ENCODE measurements around the gene RSF1.

RSF1 gene

GRCh38 chr11:77783025-77783424 lies 37.5 kb downstream of the RSF1 start:
- peaks cover 2% of the 10 kb centered on the region for H3K36me3 ChIP-seq (replicated peaks; ENCODE audit: low read depth, low read length)
- peak overlapping the region; percentile 9; the same call in 1 of the 2 replicates for H3K4me2 ChIP-seq (ENCODE audit: low read length)
- H3K4me3 ChIP-seq (ENCODE audit: low read length), result no peak overlapping the region
- H3K27me3 ChIP-seq (ENCODE audit: low read depth, low read length), result no peaks in the 10 kb centered on the region
- H3K4me1 ChIP-seq (ENCODE audit: low read length), result peaks cover 24% of the 10 kb centered on the region
- TF ChIP-seq, protein P1, sequence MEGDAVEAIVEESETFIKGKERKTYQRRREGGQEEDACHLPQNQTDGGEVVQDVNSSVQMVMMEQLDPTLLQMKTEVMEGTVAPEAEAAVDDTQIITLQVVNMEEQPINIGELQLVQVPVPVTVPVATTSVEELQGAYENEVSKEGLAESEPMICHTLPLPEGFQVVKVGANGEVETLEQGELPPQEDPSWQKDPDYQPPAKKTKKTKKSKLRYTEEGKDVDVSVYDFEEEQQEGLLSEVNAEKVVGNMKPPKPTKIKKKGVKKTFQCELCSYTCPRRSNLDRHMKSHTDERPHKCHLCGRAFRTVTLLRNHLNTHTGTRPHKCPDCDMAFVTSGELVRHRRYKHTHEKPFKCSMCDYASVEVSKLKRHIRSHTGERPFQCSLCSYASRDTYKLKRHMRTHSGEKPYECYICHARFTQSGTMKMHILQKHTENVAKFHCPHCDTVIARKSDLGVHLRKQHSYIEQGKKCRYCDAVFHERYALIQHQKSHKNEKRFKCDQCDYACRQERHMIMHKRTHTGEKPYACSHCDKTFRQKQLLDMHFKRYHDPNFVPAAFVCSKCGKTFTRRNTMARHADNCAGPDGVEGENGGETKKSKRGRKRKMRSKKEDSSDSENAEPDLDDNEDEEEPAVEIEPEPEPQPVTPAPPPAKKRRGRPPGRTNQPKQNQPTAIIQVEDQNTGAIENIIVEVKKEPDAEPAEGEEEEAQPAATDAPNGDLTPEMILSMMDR (IDR thresholded peaks at IDR 0.05; ENCODE audit: low read depth, low read length), result no peak
- no peak for TF ChIP-seq EZH2phosphoT487 (IDR thresholded peaks at IDR 0.05; ENCODE audit: low read depth)
- H3K9me3 ChIP-seq (ENCODE audit: insufficient read depth, low read length), result no peaks in the 10 kb centered on the region
- peaks cover 87% of the 10 kb centered on the region for H4K20me1 ChIP-seq (ENCODE audit: insufficient read depth, low read length)
- H3K79me2 ChIP-seq (ENCODE audit: low read length), result peaks cover 73% of the 10 kb centered on the region
- H3K9ac ChIP-seq (ENCODE audit: low read length), result no peak overlapping the region
- H2AFZ ChIP-seq (ENCODE audit: low read depth, low read length), result no peak overlapping the region
- no peak overlapping the region for H3K27ac ChIP-seq (ENCODE audit: low read length)

DNA sequence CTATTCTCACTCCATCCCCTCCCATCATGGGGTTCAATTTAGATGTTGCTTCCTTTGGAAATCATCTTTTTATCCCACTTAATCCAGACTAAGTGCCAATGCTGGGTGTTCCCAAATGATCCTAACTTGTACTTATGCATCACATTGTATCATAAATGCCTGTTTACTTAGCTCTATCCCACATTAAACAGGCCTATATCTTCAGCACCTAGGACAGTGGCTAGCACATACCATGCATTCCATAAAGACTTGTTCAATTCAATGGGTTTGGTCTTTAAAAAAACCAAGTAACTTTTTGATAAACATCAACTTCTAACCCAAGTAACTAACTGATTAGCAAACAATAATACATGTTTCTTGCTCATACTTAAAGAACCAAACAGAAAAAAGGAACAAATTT lies 40.6 kb downstream of the RSF1 start:
- H3K4me3 ChIP-seq (ENCODE audit: low read length), result no peak overlapping the region
- H3K4me1 ChIP-seq (ENCODE audit: low read length), result peaks cover 23% of the 10 kb centered on the region
- peaks cover 88% of the 10 kb centered on the region for H4K20me1 ChIP-seq (ENCODE audit: insufficient read depth, low read length)
- no peak for TF ChIP-seq EZH2phosphoT487 (IDR thresholded peaks at IDR 0.05; ENCODE audit: low read depth)
- TF ChIP-seq, protein P1 (IDR thresholded peaks at IDR 0.05; ENCODE audit: low read depth, low read length), result no peak
- peaks cover 66% of the 10 kb centered on the region for H3K79me2 ChIP-seq (ENCODE audit: low read length)
- H3K4me2 ChIP-seq (ENCODE audit: low read length), result no peak overlapping the region
- H3K36me3 ChIP-seq (replicated peaks; ENCODE audit: low read depth, low read length), result peaks cover 2% of the 10 kb centered on the region
- no peak overlapping the region for H3K9ac ChIP-seq (ENCODE audit: low read length)
- H3K27ac ChIP-seq (ENCODE audit: low read length), result no peak overlapping the region
- no peak overlapping the region for H2AFZ ChIP-seq (ENCODE audit: low read depth, low read length)
- no peaks in the 10 kb centered on the region for H3K27me3 ChIP-seq (ENCODE audit: low read depth, low read length)
- H3K9me3 ChIP-seq (ENCODE audit: insufficient read depth, low read length), result no peaks in the 10 kb centered on the region

GRCh38 chr11:77778549-77778948 lies 42.0 kb downstream of the RSF1 start:
- H3K9me3 ChIP-seq (ENCODE audit: insufficient read depth, low read length), result no peaks in the 10 kb centered on the region
- TF ChIP-seq, protein P1 (IDR thresholded peaks at IDR 0.05; ENCODE audit: low read depth, low read length), result no peak
- TF ChIP-seq EZH2phosphoT487 (IDR thresholded peaks at IDR 0.05; ENCODE audit: low read depth), result no peak
- H3K27ac ChIP-seq (ENCODE audit: low read length), result no peak overlapping the region
- peaks cover 10% of the 10 kb centered on the region for H3K4me1 ChIP-seq (ENCODE audit: low read length)
- H3K9ac ChIP-seq (ENCODE audit: low read length), result no peak overlapping the region
- no peaks in the 10 kb centered on the region for H3K27me3 ChIP-seq (ENCODE audit: low read depth, low read length)
- no peak overlapping the region for H3K4me3 ChIP-seq (ENCODE audit: low read length)
- H3K4me2 ChIP-seq (ENCODE audit: low read length), result no peak overlapping the region
- H3K36me3 ChIP-seq (replicated peaks; ENCODE audit: low read depth, low read length), result peaks cover 2% of the 10 kb centered on the region
- peaks cover 61% of the 10 kb centered on the region for H3K79me2 ChIP-seq (ENCODE audit: low read length)
- no peak overlapping the region for H2AFZ ChIP-seq (ENCODE audit: low read depth, low read length)
- H4K20me1 ChIP-seq (ENCODE audit: insufficient read depth, low read length), result peaks cover 82% of the 10 kb centered on the region

GRCh38 chr11:77778118-77778517 lies 42.4 kb downstream of the RSF1 start:
- Histone ChIP-seq H3K4me3 (ENCODE audit: low read length) (no peak overlapping the region), H4K20me1 (ENCODE audit: insufficient read depth, low read length) (peaks cover 80% of the 10 kb centered on the region), H3K27ac (ENCODE audit: low read length) (no peak overlapping the region), H3K27me3 (ENCODE audit: low read depth, low read length) (no peaks in the 10 kb centered on the region), H3K36me3 (replicated peaks; ENCODE audit: low read depth, low read length) (peaks cover 2% of the 10 kb centered on the region), H2AFZ (ENCODE audit: low read depth, low read length) (no peak overlapping the region), H3K9ac (ENCODE audit: low read length) (no peak overlapping the region), H3K4me1 (ENCODE audit: low read length) (peaks cover 5% of the 10 kb centered on the region), H3K4me2 (ENCODE audit: low read length) (no peak overlapping the region), H3K9me3 (ENCODE audit: insufficient read depth, low read length) (no peaks in the 10 kb centered on the region), H3K79me2 (ENCODE audit: low read length) (peaks cover 60% of the 10 kb centered on the region)
- no peak for TF ChIP-seq EZH2phosphoT487 (IDR thresholded peaks at IDR 0.05; ENCODE audit: low read depth)
- TF ChIP-seq, protein P1 (IDR thresholded peaks at IDR 0.05; ENCODE audit: low read depth, low read length), result no peak

All from OCI-LY3 (cell line).